ENCODE results near the gene APOBEC3A.

DNA sequence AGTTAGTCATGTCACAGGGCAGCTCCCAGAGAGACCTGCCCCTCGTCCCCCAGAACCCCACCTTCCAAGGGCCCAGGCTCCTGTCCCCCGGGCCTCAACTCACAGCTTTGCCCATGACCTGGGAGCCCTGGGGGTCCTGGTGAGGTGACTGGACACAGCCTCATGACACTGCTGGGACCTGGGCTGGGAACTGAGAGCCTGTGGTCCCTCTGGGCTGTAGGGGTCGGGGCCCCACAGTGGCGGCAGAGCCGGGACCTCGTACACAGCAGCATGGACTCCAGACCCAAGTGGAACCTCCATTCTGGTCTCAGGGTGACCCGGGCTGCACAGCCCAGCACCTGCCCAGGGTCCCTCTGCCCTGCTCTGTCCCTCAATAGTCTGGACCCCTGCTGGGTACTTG lies 6.9 kb downstream of the APOBEC3A start:
- TF ChIP-seq POLR2A (IDR thresholded peaks at IDR 0.05) (no peak), EP300 (IDR thresholded peaks at IDR 0.05; ENCODE audit: low read depth) (no peak)
